ENCODE measurements around the gene TNFRSF1A. TPM values are rescaled to one million over a fixed set of nuclear protein-coding genes. Genes with fewer than 3 reads are reported as not detected.

The TNFRSF1A gene
- total and polyA plus RNA-seq, 2 donors = 56.1 to 223 TPM

Small RNAs within 50 kb of the gene (small RNA-seq; reads per million reads assigned to genes)
- gene RN7SL391P = not detected

Other genes starting within 250 kb of the TNFRSF1A start
- gene VWF, start 217.4 kb downstream of the TNFRSF1A start, total RNA-seq = 61.8 TPM
- 97.0 TPM for gene VWF, start 217.4 kb downstream of the TNFRSF1A start, polyA plus RNA-seq
- gene CD9, start 141.7 kb downstream of the TNFRSF1A start, total RNA-seq = 215 TPM
- 554 TPM for gene CD9, start 141.7 kb downstream of the TNFRSF1A start, polyA plus RNA-seq
- gene PLEKHG6, start 31.4 kb downstream of the TNFRSF1A start, total RNA-seq = 6.2 TPM
- gene PLEKHG6, start 31.4 kb downstream of the TNFRSF1A start, polyA plus RNA-seq = 9.6 TPM
- gene SCNN1A, start 33.5 kb upstream of the TNFRSF1A start, total RNA-seq = 5.7 TPM
- 10.4 TPM for gene SCNN1A, start 33.5 kb upstream of the TNFRSF1A start, polyA plus RNA-seq
- gene LTBR, start 42.1 kb upstream of the TNFRSF1A start, total RNA-seq = 29.6 TPM
- 126 TPM for gene LTBR, start 42.1 kb upstream of the TNFRSF1A start, polyA plus RNA-seq
- gene CD27, start 102.9 kb upstream of the TNFRSF1A start, total RNA-seq = 0.26 TPM
- 1.7 TPM for gene CD27, start 102.9 kb upstream of the TNFRSF1A start, polyA plus RNA-seq
- 11.1 TPM for gene TAPBPL, start 110.0 kb upstream of the TNFRSF1A start, total RNA-seq
- 21.8 TPM for gene TAPBPL, start 110.0 kb upstream of the TNFRSF1A start, polyA plus RNA-seq
- 11.5 TPM for gene VAMP1, start 128.6 kb upstream of the TNFRSF1A start, total RNA-seq
- gene VAMP1, start 128.6 kb upstream of the TNFRSF1A start, polyA plus RNA-seq = 16.7 TPM
- gene MRPL51, start 151.2 kb upstream of the TNFRSF1A start, total RNA-seq = 77.0 TPM
- gene MRPL51, start 151.2 kb upstream of the TNFRSF1A start, polyA plus RNA-seq = 85.6 TPM
- 30.2 TPM for gene NCAPD2, start 152.0 kb upstream of the TNFRSF1A start, total RNA-seq
- gene NCAPD2, start 152.0 kb upstream of the TNFRSF1A start, polyA plus RNA-seq = 19.0 TPM
- gene GAPDH, start 192.4 kb upstream of the TNFRSF1A start, total RNA-seq = 1,141 TPM
- gene GAPDH, start 192.4 kb upstream of the TNFRSF1A start, polyA plus RNA-seq = 3,231 TPM
- gene IFFO1, start 214.0 kb upstream of the TNFRSF1A start, total RNA-seq = 9.7 TPM
- gene IFFO1, start 214.0 kb upstream of the TNFRSF1A start, polyA plus RNA-seq = 31.4 TPM
- gene NOP2, start 226.2 kb upstream of the TNFRSF1A start, total RNA-seq = 9.0 TPM
- 18.7 TPM for gene NOP2, start 226.2 kb upstream of the TNFRSF1A start, polyA plus RNA-seq